H9 (cell line): ENCODE measurements around the gene MED20. TPM values are rescaled to one million over a fixed set of nuclear protein-coding genes. Genes with fewer than 3 reads are reported as not detected.

Experiments
- DNase-seq: peaks from one replicate; pipeline ENCODE4 v3.0.0-alpha.2; 2017
- H2AFZ ChIP-seq: one replicate; pipeline ENCODE4 v1.6.1; 2013; ENCODE audit warnings: mild to moderate bottlenecking, low read length, control low read depth, moderate library complexity
- H2AK5ac ChIP-seq: 2 replicates; pipeline ENCODE4 v1.6.1; 2013; ENCODE audit warnings: low read length, control low read depth, mixed read lengths; ENCODE audit not compliant: insufficient read length
- H2BK120ac ChIP-seq: one replicate; pipeline ENCODE4 v1.6.1; 2013; ENCODE audit warnings: low read depth, mild to moderate bottlenecking, low read length, control low read depth, inconsistent platforms; ENCODE audit not compliant: poor library complexity, severe bottlenecking
- H2BK12ac ChIP-seq: 2 replicates; pipeline ENCODE4 v1.6.1; 2013; ENCODE audit warnings: low read length, control low read depth, mixed read lengths, low read depth; ENCODE audit not compliant: insufficient read length
- H2BK15ac ChIP-seq: 2 replicates; pipeline ENCODE4 v1.6.1; 2013; ENCODE audit warnings: low read depth, low read length, control low read depth
- H2BK20ac ChIP-seq: one replicate; pipeline ENCODE4 v1.6.1; 2013; ENCODE audit warnings: low read depth, mild to moderate bottlenecking, low read length, control low read depth, inconsistent platforms; ENCODE audit not compliant: poor library complexity, severe bottlenecking
- H2BK5ac ChIP-seq: 2 replicates; pipeline ENCODE4 v1.6.1; 2013; ENCODE audit warnings: low read length, control low read depth, mixed read lengths; ENCODE audit not compliant: insufficient read length
- H3K14ac ChIP-seq: 2 replicates; pipeline ENCODE4 v1.6.1; 2013; ENCODE audit warnings: low read length, control low read depth; ENCODE audit not compliant: insufficient read depth
- H3K18ac ChIP-seq: 2 replicates; pipeline ENCODE4 v1.6.1; 2013; ENCODE audit warnings: low read depth, mild to moderate bottlenecking, mixed read lengths, low read length, control low read depth; ENCODE audit not compliant: insufficient read length
- H3K23ac ChIP-seq: 2 replicates; pipeline ENCODE4 v1.6.1; 2013; ENCODE audit warnings: low read length, control low read depth, mixed read lengths, low read depth; ENCODE audit not compliant: insufficient read length
- H3K23me2 ChIP-seq: 2 replicates; pipeline ENCODE4 v1.6.1; 2013; ENCODE audit warnings: low read depth, mild to moderate bottlenecking, mixed read lengths, low read length, control low read depth; ENCODE audit not compliant: insufficient read length, poor library complexity, severe bottlenecking
- H3K27ac ChIP-seq: 2 replicates; pipeline ENCODE4 v1.5.1; 2013; ENCODE audit warnings: low read length, control low read depth, mixed read lengths, low read depth; ENCODE audit not compliant: insufficient read length
- H3K27me3 ChIP-seq: 2 replicates; pipeline ENCODE4 v1.6.1; 2013; ENCODE audit warnings: low read length, control low read depth, inconsistent platforms; ENCODE audit not compliant: insufficient read depth
- H3K4ac ChIP-seq: 2 replicates; pipeline ENCODE4 v1.6.1; 2013; ENCODE audit warnings: low read depth, mild to moderate bottlenecking, control low read depth, inconsistent platforms, low read length, moderate library complexity
- H3K4me1 ChIP-seq: 2 replicates; pipeline ENCODE4 v1.6.1; 2013; ENCODE audit warnings: low read length, control low read depth, inconsistent platforms; ENCODE audit not compliant: insufficient read depth
- H3K4me2 ChIP-seq: 2 replicates; pipeline ENCODE4 v1.6.1; 2013; ENCODE audit warnings: low read length, control low read depth, mixed read lengths; ENCODE audit not compliant: insufficient read length, insufficient read depth
- H3K56ac ChIP-seq: 2 replicates; pipeline ENCODE4 v1.6.1; 2013; ENCODE audit warnings: low read depth, mild to moderate bottlenecking, mixed read lengths, low read length, control low read depth; ENCODE audit not compliant: insufficient read length
- H3K79me1 ChIP-seq: 2 replicates; pipeline ENCODE4 v1.6.1; 2013; ENCODE audit warnings: low read depth, mild to moderate bottlenecking, moderate library complexity, low read length, control low read depth, inconsistent platforms; ENCODE audit not compliant: insufficient read depth, poor library complexity, severe bottlenecking
- H3K79me2 ChIP-seq: 2 replicates; pipeline ENCODE4 v1.6.1; 2013; ENCODE audit warnings: low read length, control low read depth, inconsistent platforms; ENCODE audit not compliant: insufficient read depth
- H3K9ac ChIP-seq: 2 replicates; pipeline ENCODE4 v1.6.1; 2013; ENCODE audit warnings: low read length, control low read depth, mixed read lengths; ENCODE audit not compliant: insufficient read length; ENCODE audit errors: extremely low read depth
- H3K9me3 ChIP-seq: one replicate; pipeline ENCODE4 v1.6.1; 2013; ENCODE audit warnings: low read depth, low read length, inconsistent platforms; ENCODE audit not compliant: control insufficient read depth
- H3T11ph ChIP-seq: one replicate; pipeline ENCODE4 v1.6.1; 2013; ENCODE audit warnings: mild to moderate bottlenecking, low read length, control low read depth, inconsistent platforms
- H4K20me1 ChIP-seq: one replicate; pipeline ENCODE4 v1.6.1; 2013; ENCODE audit not compliant: control insufficient read depth, insufficient read length, insufficient read depth
- H4K5ac ChIP-seq: 2 replicates; pipeline ENCODE4 v1.6.1; 2013; ENCODE audit warnings: low read depth, mild to moderate bottlenecking, mixed read lengths, low read length, control low read depth; ENCODE audit not compliant: insufficient read length
- H4K8ac ChIP-seq: replicated peaks from 2 replicates; pipeline ENCODE4 v1.6.1; 2013; ENCODE audit warnings: low read length, control low read depth, mixed read lengths, low read depth; ENCODE audit not compliant: insufficient read length
- H4K91ac ChIP-seq: 2 replicates; pipeline ENCODE4 v1.6.1; 2013; ENCODE audit warnings: low read depth, mild to moderate bottlenecking, moderate library complexity, mixed read lengths, low read length, control low read depth; ENCODE audit not compliant: insufficient read length
- H3K27ac Mint-ChIP-seq, 3 experiments: 2 replicates in 2 of 3; 3 replicates in 1 of 3; pipeline ENCODE4 v1.8.0; 2020 to 2021; ENCODE audit warnings: mixed read lengths in 3 of 3, mild to moderate bottlenecking in 1 of 3, moderate library complexity in 1 of 3
- H3K27me3 Mint-ChIP-seq: 2 replicates; pipeline ENCODE4 v1.8.0; 2021; ENCODE audit warnings: low read depth, mild to moderate bottlenecking, moderate library complexity, mixed read lengths
- H3K36me3 Mint-ChIP-seq, 3 experiments: 2 replicates in 2 of 3; 3 replicates in 1 of 3; pipeline ENCODE4 v1.8.0; 2020 to 2021; ENCODE audit warnings: low read depth in 3 of 3, mixed read lengths in 3 of 3; ENCODE audit not compliant: insufficient read depth in 1 of 3
- H3K4me1 Mint-ChIP-seq, 2 experiments: 2 replicates each; pipeline ENCODE4 v1.8.0; 2020; ENCODE audit warnings: mixed read lengths in 2 of 2
- H3K4me3 Mint-ChIP-seq, 2 experiments: 2 replicates in 1 of 2; 3 replicates in 1 of 2; pipeline ENCODE4 v1.8.0; 2020 to 2021; ENCODE audit warnings: mild to moderate bottlenecking in 2 of 2, mixed read lengths in 2 of 2, moderate library complexity in 1 of 2
- H3K9me3 Mint-ChIP-seq, 2 experiments: 2 replicates in 1 of 2; 3 replicates in 1 of 2; pipeline ENCODE4 v1.8.0; 2020; ENCODE audit warnings: mild to moderate bottlenecking in 2 of 2, mixed read lengths in 2 of 2, moderate library complexity in 1 of 2
- CTCF ChIP-seq: fragments of 200-600 bp; sonication (generic); conservative IDR thresholded peaks from 3 replicates; pipeline ENCODE4 v1.8.0; 2021; ENCODE audit warnings: antibody characterized with exemption, mild to moderate bottlenecking
- whole genome bisulfite sequencing: extraction: QIAGEN DNeasy Blood & Tissue Kit; methylation state at CpG from one replicate; pipeline ENCODE4 v1.1.7; 2013; ENCODE audit warnings: missing lambda C conversion rate, low lambda C conversion rate, mixed read lengths; ENCODE audit not compliant: insufficient read length; ENCODE audit errors: extremely low coverage; 5-methylcytosine and 5-hydroxymethylcytosine counted together
- total RNA-seq: library from RNA; stranded (reverse); gene quantifications from 2 replicates; pipeline ENCODE4 v1.2.1, GENCODE V29; 2021

Gene MED20
- total RNA-seq, 1 experiment from 2014 or later, result 28.9 TPM

- no peaks in the 10 kb centered on the region for H3K9me3 Mint-ChIP-seq
Observed at GRCh38 chr6:41885930-41886329, 35.0 kb downstream of the MED20 start.

More at GRCh38 chr6:41885930-41886329, 35.0 kb downstream of the MED20 start:
- peaks cover 3% of the 10 kb centered on the region for H3K79me1 ChIP-seq
- H2BK15ac ChIP-seq, result no peak overlapping the region
- H2AK5ac ChIP-seq, result no peak overlapping the region
- H3K4me2 ChIP-seq, result no peak overlapping the region
- no peak overlapping the region for H4K5ac ChIP-seq
- no peak overlapping the region for H3K27ac ChIP-seq
- H2AFZ ChIP-seq, result no peak overlapping the region
- no peak overlapping the region for H3K14ac ChIP-seq
- no peak overlapping the region for H3K27ac Mint-ChIP-seq
- H3K4ac ChIP-seq, result no peak overlapping the region
- no peaks in the 10 kb centered on the region; the same call in 1 of the 2 replicates for H3K4me1 ChIP-seq
- no peaks in the 10 kb centered on the region for H3K27me3 Mint-ChIP-seq
- no peaks in the 10 kb centered on the region for H3K27me3 ChIP-seq
- H2BK5ac ChIP-seq, result no peak overlapping the region
- H2BK120ac ChIP-seq, result no peak overlapping the region
- peaks cover 0 to 11% (median 6%) of the 10 kb centered on the region in 3 experiments; a peak in 3 of 7 replicates for H3K36me3 Mint-ChIP-seq
- no peaks in the 10 kb centered on the region; the same call in 1 of the 2 replicates for H3K79me2 ChIP-seq
- H4K8ac ChIP-seq, result no peak overlapping the region
- no peak overlapping the region for H3K23ac ChIP-seq
- H3K9ac ChIP-seq, result no peak overlapping the region
- no peak overlapping the region for H2BK12ac ChIP-seq
- no peak for TF ChIP-seq CTCF
- H2BK20ac ChIP-seq, result no peak overlapping the region
- H3K4me3 Mint-ChIP-seq, result no peak overlapping the region
- no peak overlapping the region for H3T11ph ChIP-seq
- H3K18ac ChIP-seq, result no peak overlapping the region
- H4K20me1 ChIP-seq, result no peaks in the 10 kb centered on the region
- H3K9me3 ChIP-seq, result no peaks in the 10 kb centered on the region
- no peak overlapping the region for H3K56ac ChIP-seq
- DNase-seq, result no peak
- H3K23me2 ChIP-seq, result no peaks in the 10 kb centered on the region
- H4K91ac ChIP-seq, result no peak overlapping the region
- no CpG with 5 or more reads among the region's 1 CpG for WGBS
- H3K4me1 Mint-ChIP-seq, result peaks cover 14 to 15% of the 10 kb centered on the region in 2 experiments
